C4-2B (cell line): ENCODE data around the gene S100A10.

ENCODE experiments used
- H3K27ac ChIP-seq: fragments of 450-650 bp; 2 replicates; pipeline ENCODE4 v1.5.1; 2017
- ZFX ChIP-seq: fragments of 450-650 bp; IDR thresholded peaks from 2 replicates; pipeline ENCODE4 v1.6.1; 2017
- TF ChIP-seq, protein P1 (sequence below): fragments of 450-650 bp; conservative IDR thresholded peaks from 2 replicates; pipeline ENCODE4 v1.5.1; 2017; ENCODE audit warnings: mild to moderate bottlenecking

The S100A10 gene

DNA sequence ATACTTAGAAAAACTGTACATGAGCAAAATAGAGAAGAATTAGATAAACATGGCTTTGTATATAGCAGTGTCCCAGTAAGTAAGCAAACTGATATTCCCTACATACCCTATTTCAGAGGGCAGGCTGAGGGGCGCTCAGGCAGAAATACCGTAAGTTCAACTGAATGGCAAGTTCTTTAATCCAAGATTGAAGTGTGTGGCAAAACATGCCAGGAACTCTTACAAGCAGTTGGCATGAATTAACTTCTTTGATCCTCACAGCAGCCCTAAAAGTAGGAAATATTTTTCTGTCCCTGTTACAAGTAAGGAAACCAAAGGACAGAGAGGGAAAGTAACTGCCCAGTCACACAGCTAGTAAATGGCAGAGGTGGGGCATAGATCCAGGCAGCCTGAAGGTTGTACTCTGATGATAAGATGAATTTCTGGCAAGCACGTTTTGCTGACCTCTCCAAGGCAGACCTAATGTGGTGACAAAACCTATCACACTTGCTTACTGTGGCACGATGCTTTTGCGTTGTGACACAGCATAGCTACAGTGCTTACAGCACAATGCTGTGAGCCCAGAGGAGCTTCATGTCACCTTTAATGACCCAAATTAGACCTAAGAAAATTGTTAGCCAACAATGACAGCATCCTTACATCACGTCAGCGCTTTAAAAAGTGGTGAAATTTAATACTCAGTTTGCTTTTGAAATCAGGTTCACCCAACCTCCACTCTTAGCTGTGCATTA is 49.4 kb downstream of the S100A10 start:
- no peak overlapping the region for H3K27ac ChIP-seq
- TF ChIP-seq ZFX = no peak
- TF ChIP-seq, protein P1, sequence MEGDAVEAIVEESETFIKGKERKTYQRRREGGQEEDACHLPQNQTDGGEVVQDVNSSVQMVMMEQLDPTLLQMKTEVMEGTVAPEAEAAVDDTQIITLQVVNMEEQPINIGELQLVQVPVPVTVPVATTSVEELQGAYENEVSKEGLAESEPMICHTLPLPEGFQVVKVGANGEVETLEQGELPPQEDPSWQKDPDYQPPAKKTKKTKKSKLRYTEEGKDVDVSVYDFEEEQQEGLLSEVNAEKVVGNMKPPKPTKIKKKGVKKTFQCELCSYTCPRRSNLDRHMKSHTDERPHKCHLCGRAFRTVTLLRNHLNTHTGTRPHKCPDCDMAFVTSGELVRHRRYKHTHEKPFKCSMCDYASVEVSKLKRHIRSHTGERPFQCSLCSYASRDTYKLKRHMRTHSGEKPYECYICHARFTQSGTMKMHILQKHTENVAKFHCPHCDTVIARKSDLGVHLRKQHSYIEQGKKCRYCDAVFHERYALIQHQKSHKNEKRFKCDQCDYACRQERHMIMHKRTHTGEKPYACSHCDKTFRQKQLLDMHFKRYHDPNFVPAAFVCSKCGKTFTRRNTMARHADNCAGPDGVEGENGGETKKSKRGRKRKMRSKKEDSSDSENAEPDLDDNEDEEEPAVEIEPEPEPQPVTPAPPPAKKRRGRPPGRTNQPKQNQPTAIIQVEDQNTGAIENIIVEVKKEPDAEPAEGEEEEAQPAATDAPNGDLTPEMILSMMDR = no peak

DNA sequence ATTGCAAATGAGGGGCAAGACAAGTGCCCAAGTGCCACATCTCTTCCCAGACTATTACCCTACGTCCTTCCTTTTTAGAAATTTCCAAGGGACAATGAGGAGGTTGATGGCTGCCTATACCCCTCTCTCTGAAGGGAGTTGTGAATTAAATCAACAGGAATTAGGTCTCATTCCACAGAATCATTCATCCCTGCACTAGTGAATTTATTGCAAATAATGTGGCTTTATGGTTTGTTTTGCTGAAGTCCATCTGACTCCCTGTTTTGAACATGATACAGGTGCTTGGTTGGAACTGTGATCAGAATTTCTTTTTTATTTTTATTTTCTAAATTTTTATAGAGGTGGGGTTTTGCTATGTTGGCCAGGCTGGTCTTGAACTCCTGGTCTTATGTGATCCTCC is 50.1 kb downstream of the S100A10 start:
- no peak for TF ChIP-seq ZFX
- TF ChIP-seq, protein P1 = no peak
- no peak overlapping the region for H3K27ac ChIP-seq

DNA sequence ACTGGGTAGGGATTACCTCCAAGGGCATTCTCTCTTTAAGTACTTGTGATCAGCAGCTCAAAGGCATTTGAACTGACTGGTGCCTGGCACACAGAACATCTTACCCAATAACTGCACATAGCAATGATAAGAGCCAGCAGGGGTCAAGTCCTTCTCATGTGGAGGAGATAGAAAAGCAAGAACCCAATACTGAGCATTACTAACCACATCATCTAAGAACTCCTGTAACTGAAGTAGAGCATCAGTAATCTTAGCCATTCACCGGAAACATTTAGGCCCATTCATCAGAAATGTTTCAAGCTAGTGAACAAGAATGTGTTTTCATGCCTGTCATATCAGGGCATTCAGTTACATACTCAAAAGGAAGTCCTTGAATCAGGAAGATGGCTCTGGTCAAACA is 50.8 kb downstream of the S100A10 start:
- H3K27ac ChIP-seq = no peak overlapping the region
- TF ChIP-seq, protein P1 = no peak
- TF ChIP-seq ZFX = no peak

DNA sequence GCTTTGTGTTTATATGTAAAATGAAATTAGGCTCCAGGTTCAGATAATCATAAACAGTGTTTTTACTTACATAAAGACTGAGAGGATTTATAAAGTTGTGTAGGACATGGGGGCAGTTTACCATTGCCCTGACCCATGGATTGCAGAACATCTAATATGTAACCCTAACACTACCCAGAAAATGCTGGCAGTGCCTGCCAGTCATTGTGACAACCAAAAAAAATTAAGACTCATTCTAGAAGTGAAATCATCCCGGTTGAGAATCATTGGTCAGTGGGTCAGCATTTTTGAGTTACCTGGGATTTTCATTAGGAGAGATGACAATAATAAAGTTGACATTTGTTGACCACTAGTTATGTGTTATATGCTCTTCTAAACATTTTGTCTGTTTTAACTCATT is 53.1 kb downstream of the S100A10 start:
- TF ChIP-seq, protein P1 = no peak
- TF ChIP-seq ZFX = no peak
- H3K27ac ChIP-seq = no peak overlapping the region

DNA sequence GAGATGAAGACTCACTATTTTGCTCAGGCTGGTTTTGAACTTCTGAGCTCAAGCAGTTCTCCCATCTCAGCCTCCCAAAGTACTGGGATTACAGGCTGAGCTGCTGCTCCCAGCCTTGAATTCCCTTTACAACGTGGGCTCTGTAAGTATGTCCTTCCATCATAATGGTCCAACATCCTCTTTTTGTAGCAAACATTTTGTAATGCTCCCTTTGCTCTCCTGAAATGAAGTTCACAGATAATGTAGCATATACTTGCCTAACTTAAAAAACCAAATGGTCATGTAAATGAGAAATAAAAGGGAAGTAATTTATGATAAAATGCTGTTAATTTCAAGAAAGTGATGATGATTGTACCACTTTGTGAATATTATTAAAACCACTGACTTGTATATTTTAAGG is 53.9 kb downstream of the S100A10 start:
- no peak for TF ChIP-seq ZFX
- H3K27ac ChIP-seq = no peak overlapping the region

DNA sequence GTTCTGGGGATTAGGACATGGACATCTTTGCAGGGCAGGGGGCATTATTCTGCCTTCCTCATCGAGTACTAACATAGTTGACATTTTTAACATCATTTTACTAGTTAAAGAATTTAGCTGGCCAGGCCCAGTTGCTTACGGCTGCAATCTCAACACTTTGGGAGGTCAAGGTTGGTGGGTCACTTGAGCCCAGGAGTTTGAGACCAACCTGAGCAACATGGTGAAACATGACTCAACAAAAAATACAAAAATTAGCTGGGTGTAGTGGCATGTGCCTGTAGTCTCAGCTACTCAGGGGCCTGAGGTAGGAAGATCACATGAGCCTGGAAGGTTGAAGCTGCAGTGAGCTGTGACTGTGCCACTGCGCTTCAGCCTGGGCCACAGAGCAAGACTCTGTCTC is 54.5 kb downstream of the S100A10 start:
- TF ChIP-seq, protein P1 = no peak
- TF ChIP-seq ZFX = no peak
- no peak overlapping the region for H3K27ac ChIP-seq

DNA sequence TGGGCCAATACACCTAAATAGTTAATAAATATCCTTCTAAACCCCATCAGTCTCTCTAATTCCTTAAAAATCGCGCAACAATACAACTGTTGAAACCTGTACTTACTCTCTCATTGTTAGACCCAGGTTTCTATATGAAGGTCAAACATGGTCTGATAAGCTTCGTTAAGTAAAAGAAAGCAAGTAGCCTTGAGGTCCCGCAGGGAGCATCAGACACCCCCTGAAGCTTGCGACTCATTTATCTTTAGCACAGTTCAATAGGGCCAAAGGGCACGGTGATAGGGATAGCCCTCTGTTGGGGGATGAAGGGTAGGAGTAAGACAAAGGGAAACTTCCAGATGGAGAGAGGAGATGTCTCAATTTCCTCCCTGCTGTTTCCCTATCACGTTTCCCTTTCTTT is 57.0 kb downstream of the S100A10 start:
- TF ChIP-seq ZFX = no peak
- TF ChIP-seq, protein P1 = no peak
- no peak overlapping the region for H3K27ac ChIP-seq

DNA sequence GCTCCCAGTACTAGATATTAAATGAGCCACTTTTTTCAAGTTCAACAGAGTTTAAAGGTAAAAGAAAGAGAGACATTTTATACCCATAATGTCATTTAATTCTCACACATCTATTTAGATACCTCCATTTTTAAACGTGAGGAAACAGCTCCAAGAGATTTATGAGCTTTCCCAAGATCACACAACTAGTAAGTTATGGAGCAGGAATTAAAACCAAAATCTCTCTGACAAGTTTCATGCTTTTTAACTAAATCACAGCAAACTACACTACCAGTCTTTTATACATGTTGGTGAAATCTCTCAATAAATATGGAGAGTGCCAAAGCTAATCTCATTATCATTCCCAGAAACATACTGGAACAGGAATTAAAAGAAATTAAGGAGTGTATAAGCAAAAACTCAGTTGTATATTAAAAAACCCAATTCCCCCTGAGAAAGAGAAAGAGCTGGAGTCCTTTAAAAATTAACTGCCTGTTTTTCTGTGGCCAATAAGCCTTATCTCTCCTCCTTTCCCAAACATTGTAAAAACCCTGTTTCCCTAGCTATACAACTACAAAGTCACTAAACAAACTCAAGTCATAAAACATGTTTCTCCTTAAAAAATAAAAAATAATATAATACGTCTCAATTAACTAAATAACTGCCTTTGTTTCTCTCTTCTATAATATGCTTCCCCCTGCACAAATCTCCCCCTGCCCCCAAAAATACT is 57.6 kb downstream of the S100A10 start:
- TF ChIP-seq, protein P1 = no peak
- no peak for TF ChIP-seq ZFX
- H3K27ac ChIP-seq = peak overlapping the region; percentile 12; the same call in 1 of the 2 replicates
